HEK293 (cell line): ENCODE results near the gene FHIT.

Experiments used
- CTCF ChIA-PET: fragments of 350-600 bp; formaldehyde crosslinking; extraction: SDS; loops from one replicate; lab custom pipeline; 2021; ENCODE audit warnings: antibody characterized with exemption; lab: Yijun Ruan, JAX
- POLR2A ChIA-PET: fragments of 300-600 bp; formaldehyde crosslinking; extraction: SDS; loops from one replicate; lab custom pipeline; 2020; ENCODE audit warnings: antibody characterized with exemption, inconsistent platforms; lab: Yijun Ruan, JAX
- H3K27ac ChIP-seq: fragments of 200-500 bp; sonication (Bioruptor generic); 2 replicates; pipeline ENCODE4 v1.5.1; 2014; ENCODE audit warnings: low read depth, low read length, control low read depth, inconsistent platforms; ENCODE audit errors: extremely low read depth
- H3K36me3 ChIP-seq, 2 experiments: fragments of 200-500 bp in 1 of 2; sonication (Bioruptor generic) in 1 of 2; 1 replicate in 1 of 2; 2 replicates in 1 of 2; pipeline ENCODE4 v1.5.1; 2014 to 2017; ENCODE audit warnings: inconsistent platforms in 2 of 2, low read length in 2 of 2; ENCODE audit not compliant: control insufficient read depth in 2 of 2, insufficient read depth in 1 of 2
- H3K4me1 ChIP-seq: fragments of 200-500 bp; sonication (Bioruptor generic); 2 replicates; pipeline ENCODE4 v1.5.1; 2014; ENCODE audit warnings: mild to moderate bottlenecking, low read length, inconsistent platforms; ENCODE audit not compliant: control insufficient read depth, insufficient read depth
- H3K4me3 ChIP-seq: 2 replicates; pipeline ENCODE4 v1.5.1; 2011; ENCODE audit warnings: low read depth, mild to moderate bottlenecking, control low read depth, low read length, moderate library complexity
- H3K9me3 ChIP-seq: fragments of 200-500 bp; sonication (Bioruptor generic); 2 replicates; pipeline ENCODE4 v1.5.1; 2014; ENCODE audit warnings: low read depth, low read length, inconsistent platforms; ENCODE audit not compliant: control insufficient read depth, insufficient read depth
- BCL11A ChIP-seq: fragments of 450-650 bp; formaldehyde crosslinking; IDR thresholded peaks from 2 replicates; pipeline ENCODE4 v1.5.1; 2016; ENCODE audit warnings: low read depth, missing biosample characterization, missing genetic modification characterization
- GFI1B ChIP-seq: fragments of 450-650 bp; formaldehyde crosslinking; IDR thresholded peaks from 2 replicates; pipeline ENCODE4 v1.5.1; 2016; ENCODE audit warnings: missing biosample characterization, missing genetic modification characterization
- KLF1 ChIP-seq: fragments of 450-650 bp; formaldehyde crosslinking; IDR thresholded peaks from 2 replicates; pipeline ENCODE4 v1.5.1; 2016; ENCODE audit warnings: missing biosample characterization, missing genetic modification characterization
- SP7 ChIP-seq: fragments of 450-650 bp; formaldehyde crosslinking; IDR thresholded peaks from 2 replicates; pipeline ENCODE4 v1.5.1; 2016; ENCODE audit warnings: missing biosample characterization, missing genetic modification characterization
- ZBTB8A ChIP-seq: fragments of 450-650 bp; formaldehyde crosslinking; IDR thresholded peaks from 2 replicates; pipeline ENCODE4 v1.5.1; 2016; ENCODE audit warnings: missing biosample characterization, missing genetic modification characterization
- ZFP3 ChIP-seq: fragments of 450-650 bp; formaldehyde crosslinking; IDR thresholded peaks from 2 replicates; pipeline ENCODE4 v1.5.1; 2016; ENCODE audit warnings: low read depth, missing biosample characterization, missing genetic modification characterization
- ZFP69B ChIP-seq: fragments of 450-650 bp; formaldehyde crosslinking; IDR thresholded peaks from 2 replicates; pipeline ENCODE4 v1.5.1; 2016; ENCODE audit warnings: missing biosample characterization, missing genetic modification characterization
- ZNF121 ChIP-seq: fragments of 450-650 bp; formaldehyde crosslinking; IDR thresholded peaks from 2 replicates; pipeline ENCODE4 v1.5.1; 2016; ENCODE audit warnings: missing biosample characterization, missing genetic modification characterization
- ZNF148 ChIP-seq: fragments of 450-650 bp; formaldehyde crosslinking; IDR thresholded peaks from 2 replicates; pipeline ENCODE4 v1.5.0; 2017; ENCODE audit warnings: missing biosample characterization, missing genetic modification characterization, borderline replicate concordance
- ZNF184 ChIP-seq: fragments of 450-650 bp; IDR thresholded peaks from 2 replicates; pipeline ENCODE4 v1.5.1; 2018; ENCODE audit warnings: missing biosample characterization, mild to moderate bottlenecking, missing genetic modification characterization
- ZNF211 ChIP-seq: fragments of 450-650 bp; formaldehyde crosslinking; IDR thresholded peaks from 2 replicates; pipeline ENCODE4 v1.5.1; 2016; ENCODE audit warnings: low read depth, missing biosample characterization, missing genetic modification characterization
- ZNF280C ChIP-seq: fragments of 450-650 bp; formaldehyde crosslinking; IDR thresholded peaks from 2 replicates; pipeline ENCODE4 v1.5.1; 2016; ENCODE audit warnings: missing biosample characterization, missing genetic modification characterization
- ZNF354C ChIP-seq: fragments of 450-650 bp; formaldehyde crosslinking; IDR thresholded peaks from 2 replicates; pipeline ENCODE4 v1.5.1; 2016; ENCODE audit warnings: missing biosample characterization, missing genetic modification characterization, low read depth, borderline replicate concordance
- ZNF37A ChIP-seq: fragments of 450-650 bp; IDR thresholded peaks from 2 replicates; pipeline ENCODE4 v1.5.1; 2018; ENCODE audit warnings: missing biosample characterization, missing genetic modification characterization
- ZNF510 ChIP-seq: fragments of 450-650 bp; formaldehyde crosslinking; IDR thresholded peaks from 2 replicates; pipeline ENCODE4 v1.5.1; 2018; ENCODE audit warnings: mild to moderate bottlenecking, missing genetic modification characterization, missing biosample characterization; ENCODE audit not compliant: insufficient replicate concordance
- ZNF518A ChIP-seq: fragments of 450-650 bp; formaldehyde crosslinking; conservative IDR thresholded peaks from 2 replicates; pipeline ENCODE4 v1.5.1; 2016; ENCODE audit warnings: low read depth, missing biosample characterization, missing genetic modification characterization
- ZNF610 ChIP-seq: fragments of 450-650 bp; formaldehyde crosslinking; IDR thresholded peaks from 2 replicates; pipeline ENCODE4 v1.5.1; 2016; ENCODE audit warnings: missing biosample characterization, missing genetic modification characterization, borderline replicate concordance
- ZNF621 ChIP-seq: fragments of 450-650 bp; formaldehyde crosslinking; IDR thresholded peaks from 2 replicates; pipeline ENCODE4 v1.5.1; 2017; ENCODE audit warnings: missing biosample characterization, missing genetic modification characterization
- ZNF623 ChIP-seq: fragments of 450-650 bp; formaldehyde crosslinking; IDR thresholded peaks from 2 replicates; pipeline ENCODE4 v1.5.1; 2016; ENCODE audit warnings: missing biosample characterization, missing genetic modification characterization
- ZSCAN16 ChIP-seq: fragments of 450-650 bp; formaldehyde crosslinking; IDR thresholded peaks from 2 replicates; pipeline ENCODE4 v1.5.1; 2016; ENCODE audit warnings: missing biosample characterization, missing genetic modification characterization
- ZSCAN23 ChIP-seq: fragments of 450-650 bp; formaldehyde crosslinking; IDR thresholded peaks from 2 replicates; pipeline ENCODE4 v1.5.1; 2016; ENCODE audit warnings: missing biosample characterization, missing genetic modification characterization
- ZSCAN30 ChIP-seq: fragments of 450-650 bp; IDR thresholded peaks from 2 replicates; pipeline ENCODE4 v1.5.1; 2018; ENCODE audit warnings: missing biosample characterization, mild to moderate bottlenecking, missing genetic modification characterization, moderate library complexity

FHIT gene

GRCh38 chr3:59885899-59886400, 1365.3 kb downstream of the FHIT start (continued):
- TF ChIP-seq ZNF518A (tag by site-specific recombination) = no peak
- no peak for TF ChIP-seq ZNF121 (tag by site-specific recombination)
- TF ChIP-seq SP7 (tag by site-specific recombination) = no peak
- no peak for TF ChIP-seq ZNF37A (tag by site-specific recombination)
- TF ChIP-seq ZNF148 (tag by site-specific recombination) = no peak
- TF ChIP-seq BCL11A (tag by site-specific recombination) = no peak
- TF ChIP-seq ZBTB8A (tag by site-specific recombination) = no peak
- TF ChIP-seq ZSCAN30 (tag by site-specific recombination) = no peak
- TF ChIP-seq ZFP3 (tag by site-specific recombination) = no peak
- TF ChIP-seq ZNF610 = no peak
- no peak for TF ChIP-seq ZNF621 (tag by site-specific recombination)

GRCh38 chr3:59885101-59885500, 1366.2 kb downstream of the FHIT start:
- H3K36me3 ChIP-seq = no peaks in the 10 kb centered on the region
- H3K4me3 ChIP-seq = no peak overlapping the region
- no peak overlapping the region for H3K27ac ChIP-seq
- POLR2A ChIA-PET = no interaction called here
- CTCF ChIA-PET = no interaction called here
- H3K4me1 ChIP-seq = no peaks in the 10 kb centered on the region
- H3K9me3 ChIP-seq = no peaks in the 10 kb centered on the region
- TF ChIP-seq ZNF354C (no peak), ZSCAN23 (no peak), ZNF184 (tag by site-specific recombination) (no peak), ZNF211 (tag by site-specific recombination) (no peak)

GRCh38 chr3:59884409-59884808, 1366.8 kb downstream of the FHIT start:
- no peak overlapping the region for H3K4me3 ChIP-seq
- no peaks in the 10 kb centered on the region for H3K9me3 ChIP-seq
- no peaks in the 10 kb centered on the region for H3K36me3 ChIP-seq
- CTCF ChIA-PET = no interaction called here
- H3K4me1 ChIP-seq = no peaks in the 10 kb centered on the region
- H3K27ac ChIP-seq = no peak overlapping the region
- POLR2A ChIA-PET = no interaction called here
- TF ChIP-seq ZNF623 (tag by site-specific recombination) (no peak), ZNF510 (no peak), ZSCAN16 (no peak), ZFP69B (no peak), ZNF280C (no peak), KLF1 (tag by site-specific recombination) (no peak), GFI1B (tag by site-specific recombination) (no peak)
